ENCODE data around the gene UGCG. TPM values are rescaled to one million over a fixed set of nuclear protein-coding genes. Genes with fewer than 3 reads are reported as not detected.
"Not testable (repeated sequence)": the region's sequence is repeated elsewhere in the genome, so short reads cannot be mapped to it uniquely, and the experiment has no call there.

UGCG gene
- total RNA-seq, 2 experiments from 2014 or later, result 42.1 to 44.0 TPM

DNA sequence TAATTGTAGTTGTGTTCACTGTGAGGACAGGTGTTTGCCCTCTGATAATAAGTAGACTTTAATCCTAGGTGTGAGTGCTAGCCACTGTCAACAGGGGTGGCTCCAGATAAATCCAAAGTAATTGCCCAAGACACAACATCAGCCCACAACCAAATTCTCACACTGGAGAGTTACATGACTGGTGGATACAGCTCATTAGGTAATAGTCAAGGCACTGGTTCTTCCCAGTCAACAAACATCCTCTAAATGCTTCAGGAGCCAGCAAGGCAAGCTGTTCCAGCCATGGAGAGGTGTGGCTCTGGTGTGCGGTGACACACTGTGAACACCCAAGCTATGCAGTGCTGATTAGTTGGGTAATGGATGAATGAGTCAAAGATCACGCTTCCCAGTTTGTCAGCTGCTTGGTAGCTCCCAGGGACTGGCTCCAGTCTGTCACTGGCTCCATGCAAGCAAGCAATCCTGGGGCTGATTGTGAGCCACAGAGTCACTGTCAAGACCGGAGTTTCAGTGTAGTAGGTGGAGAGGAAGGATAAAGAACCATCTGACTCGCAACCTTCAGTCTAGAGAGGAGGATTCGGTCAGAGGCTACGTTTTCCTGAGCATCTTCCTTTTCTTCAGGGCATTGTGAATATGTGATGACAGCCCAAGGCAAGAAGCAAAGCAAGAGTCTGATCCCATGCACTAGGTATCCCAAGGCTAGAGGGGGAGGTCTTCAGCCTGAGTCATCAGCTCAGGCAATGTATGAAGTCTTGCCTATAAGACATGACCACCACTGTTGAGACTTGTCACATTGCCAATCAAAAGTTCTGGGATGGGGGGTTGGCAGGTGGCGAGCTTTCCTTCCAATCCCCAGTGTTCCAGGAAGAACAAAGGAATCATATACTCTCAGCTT lies 63.1 kb downstream of the UGCG start:
- Histone ChIP-seq H3K4me1 (ENCODE audit: insufficient read depth, low read length) (peaks cover 13% of the 10 kb centered on the region), H3K27me3 (ENCODE audit: control insufficient read depth in 1 of 2, insufficient read depth in 2 of 2, low read length in 2 of 2) (no peaks in the 10 kb centered on the region), H3K9me3 (ENCODE audit: control insufficient read depth in 1 of 2, insufficient read depth in 1 of 2, low read length in 2 of 2) (no peaks in the 10 kb centered on the region), H3K27ac (ENCODE audit: low read depth in 1 of 2, low read length in 2 of 2) (no peak overlapping the region), H3K4me3 (ENCODE audit: low read length) (no peak overlapping the region), H3K36me3 (ENCODE audit: insufficient read depth, low read length) (no peaks in the 10 kb centered on the region)
- Mint-ChIP-seq H3K4me3 (no peak overlapping the region), H3K27ac (no peak overlapping the region), H3K27me3 (no peaks in the 10 kb centered on the region), H3K36me3 (ENCODE audit: low read depth) (no peaks in the 10 kb centered on the region), H3K9me3 (no peaks in the 10 kb centered on the region), H3K4me1 (ENCODE audit: low read depth) (peaks cover 20% of the 10 kb centered on the region)
- ChIA-PET CTCF (no interaction called here), POLR2A (no interaction called here)
- TF ChIP-seq, protein P1, sequence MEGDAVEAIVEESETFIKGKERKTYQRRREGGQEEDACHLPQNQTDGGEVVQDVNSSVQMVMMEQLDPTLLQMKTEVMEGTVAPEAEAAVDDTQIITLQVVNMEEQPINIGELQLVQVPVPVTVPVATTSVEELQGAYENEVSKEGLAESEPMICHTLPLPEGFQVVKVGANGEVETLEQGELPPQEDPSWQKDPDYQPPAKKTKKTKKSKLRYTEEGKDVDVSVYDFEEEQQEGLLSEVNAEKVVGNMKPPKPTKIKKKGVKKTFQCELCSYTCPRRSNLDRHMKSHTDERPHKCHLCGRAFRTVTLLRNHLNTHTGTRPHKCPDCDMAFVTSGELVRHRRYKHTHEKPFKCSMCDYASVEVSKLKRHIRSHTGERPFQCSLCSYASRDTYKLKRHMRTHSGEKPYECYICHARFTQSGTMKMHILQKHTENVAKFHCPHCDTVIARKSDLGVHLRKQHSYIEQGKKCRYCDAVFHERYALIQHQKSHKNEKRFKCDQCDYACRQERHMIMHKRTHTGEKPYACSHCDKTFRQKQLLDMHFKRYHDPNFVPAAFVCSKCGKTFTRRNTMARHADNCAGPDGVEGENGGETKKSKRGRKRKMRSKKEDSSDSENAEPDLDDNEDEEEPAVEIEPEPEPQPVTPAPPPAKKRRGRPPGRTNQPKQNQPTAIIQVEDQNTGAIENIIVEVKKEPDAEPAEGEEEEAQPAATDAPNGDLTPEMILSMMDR (IDR thresholded peaks at IDR 0.05), result no peak
- DNase-seq (peak in 2 of 14 experiments; percentile 38 to 60), ATAC-seq (ENCODE audit: poor library complexity) (no peak)
- intact Hi-C loops (cut with DNase I, micrococcal nuclease), result no loop called here

DNA sequence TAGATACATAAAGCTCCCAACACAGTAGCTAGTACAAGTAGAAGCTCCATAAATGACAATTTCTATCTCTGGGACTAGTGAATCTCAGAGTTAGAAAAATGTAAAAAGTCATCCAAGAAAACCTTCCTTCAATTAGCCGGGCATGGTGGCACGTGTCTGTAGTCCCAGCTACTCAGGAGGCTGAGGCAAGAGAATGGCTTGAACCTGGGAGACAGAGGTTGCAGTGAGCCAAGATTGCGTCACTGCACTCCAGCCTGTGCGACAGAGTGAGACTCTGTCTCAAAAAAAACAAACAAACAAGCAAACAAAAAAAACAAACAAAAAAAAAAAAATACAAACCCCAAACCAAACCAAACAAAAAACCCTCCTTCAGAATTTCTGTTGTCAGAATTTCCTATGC lies 63.9 kb downstream of the UGCG start:
- H3K27me3 Mint-ChIP-seq; H3K4me3 ChIP-seq (ENCODE audit: low read length); H3K9me3 ChIP-seq (ENCODE audit: control insufficient read depth in 1 of 2, insufficient read depth in 1 of 2, low read length in 2 of 2); CTCF ChIA-PET; H3K27ac ChIP-seq (ENCODE audit: low read depth in 1 of 2, low read length in 2 of 2); POLR2A ChIA-PET; H3K36me3 ChIP-seq (ENCODE audit: insufficient read depth, low read length); intact Hi-C loops (cut with DNase I, micrococcal nuclease); H3K36me3 Mint-ChIP-seq (ENCODE audit: low read depth); H3K27me3 ChIP-seq (ENCODE audit: control insufficient read depth in 1 of 2, insufficient read depth in 2 of 2, low read length in 2 of 2); H3K9me3 Mint-ChIP-seq; H3K4me3 Mint-ChIP-seq; ATAC-seq (ENCODE audit: poor library complexity); DNase-seq; H3K27ac Mint-ChIP-seq: not testable (repeated sequence)
- H3K4me1 Mint-ChIP-seq (ENCODE audit: low read depth), result peaks cover 15% of the 10 kb centered on the region
- peaks cover 13% of the 10 kb centered on the region for H3K4me1 ChIP-seq (ENCODE audit: insufficient read depth, low read length)

DNA sequence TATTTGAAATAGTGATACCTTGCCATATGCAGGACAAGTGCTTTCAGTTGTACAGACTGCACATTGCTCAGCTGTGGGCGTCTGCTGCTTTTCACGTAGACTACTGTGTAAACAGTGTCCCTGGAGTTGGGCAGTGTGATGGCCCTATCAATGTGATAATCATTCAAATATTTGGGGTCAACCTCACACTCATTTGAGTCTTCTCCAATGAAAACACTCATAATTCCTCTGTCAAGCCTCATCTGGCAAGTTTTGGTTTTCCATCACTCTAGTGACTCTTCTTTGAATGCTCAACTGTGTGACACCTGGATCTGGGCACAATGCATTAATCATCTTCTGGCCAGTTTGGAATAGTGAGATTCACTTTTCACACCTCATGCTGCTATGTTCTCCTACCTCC lies 64.4 kb downstream of the UGCG start:
- no peaks in the 10 kb centered on the region for H3K27me3 ChIP-seq (ENCODE audit: control insufficient read depth in 1 of 2, insufficient read depth in 2 of 2, low read length in 2 of 2)
- Mint-ChIP-seq H3K36me3 (ENCODE audit: low read depth) (no peaks in the 10 kb centered on the region), H3K27ac (no peak overlapping the region), H3K4me1 (ENCODE audit: low read depth) (peaks cover 12% of the 10 kb centered on the region), H3K9me3 (no peaks in the 10 kb centered on the region), H3K4me3 (no peak overlapping the region), H3K27me3 (no peaks in the 10 kb centered on the region)
- ATAC-seq (ENCODE audit: poor library complexity), result no peak
- TF ChIP-seq, protein P1 (IDR thresholded peaks at IDR 0.05), result no peak
- ChIA-PET POLR2A (no interaction called here), CTCF (interaction anchor here (0.7 to 0.8 kb wide), 2 partner anchors 12 to 15 kb away, joined by 3 read pairs; no protein-coding TSS in a partner anchor)
- H3K27ac ChIP-seq (ENCODE audit: low read depth in 1 of 2, low read length in 2 of 2), result no peak overlapping the region
- no peaks in the 10 kb centered on the region for H3K36me3 ChIP-seq (ENCODE audit: insufficient read depth, low read length)
- no peak overlapping the region for H3K4me3 ChIP-seq (ENCODE audit: low read length)
- peaks cover 13% of the 10 kb centered on the region for H3K4me1 ChIP-seq (ENCODE audit: insufficient read depth, low read length)
- intact Hi-C loops (cut with DNase I, micrococcal nuclease), result no loop called here
- no peaks in the 10 kb centered on the region for H3K9me3 ChIP-seq (ENCODE audit: control insufficient read depth in 1 of 2, insufficient read depth in 1 of 2, low read length in 2 of 2)
- DNase-seq, result no peak
